Stomach (tissue), 9 donors: ENCODE measurements around the gene SCG3. TPM values are rescaled to one million over a fixed set of nuclear protein-coding genes. Genes with fewer than 3 reads are reported as not detected.
"Not testable (repeated sequence)": the region's sequence is repeated elsewhere in the genome, so short reads cannot be mapped to it uniquely, and the experiment has no call there.

ENCODE experiments used
- DNase-seq, 2 donors: peaks; one replicate each; pipeline versions ENCODE4 v3.0.0 to v3.0.0-alpha.2; 2013 to 2019
- H3K27ac ChIP-seq, 5 donors: fragments of 200-600 bp in 4 of 5; sonication (generic) in 4 of 5; one replicate each; pipeline ENCODE4 v1.5.1; 2013 to 2019; ENCODE audit warnings: mild to moderate bottlenecking in 1 of 5, moderate library complexity in 1 of 5
- H3K27me3 ChIP-seq, 3 donors: fragments of 200-600 bp; sonication (generic); one replicate each; pipeline ENCODE4 v1.5.1; 2017 to 2019; ENCODE audit warnings: mixed run types in 1 of 3
- H3K36me3 ChIP-seq, 4 donors: fragments of 200-600 bp; sonication (generic); 1 replicate in 3 of 4; 2 replicates in 1 of 4; pipeline ENCODE4 v1.5.1; 2016 to 2019
- H3K4me1 ChIP-seq, 4 donors: fragments of 200-600 bp; sonication (generic); one replicate each; pipeline ENCODE4 v1.5.1; 2016 to 2019
- H3K4me3 ChIP-seq, 4 donors: fragments of 200-600 bp; sonication (generic) in 3 of 4; one replicate each; pipeline ENCODE4 v1.5.1; 2016 to 2019; ENCODE audit warnings: mild to moderate bottlenecking in 1 of 4
- H3K9me3 ChIP-seq, 4 donors: fragments of 200-600 bp; sonication (generic); one replicate each; pipeline ENCODE4 v1.5.1; 2016 to 2019
- EP300 ChIP-seq: sonication (generic); formaldehyde crosslinking; IDR thresholded peaks from one replicate; pipeline ENCODE4 v1.6.1; 2017; ENCODE audit warnings: antibody characterized with exemption
- POLR2A ChIP-seq, 4 donors: fragments of 450-650 bp; IDR thresholded peaks; one replicate each; pipeline ENCODE4 v1.6.1; 2016; ENCODE audit warnings: antibody characterized with exemption in 4 of 4, control low read depth in 2 of 4, mild to moderate bottlenecking in 1 of 4, moderate library complexity in 1 of 4
- POLR2AphosphoS5 ChIP-seq, 3 donors: sonication (generic); formaldehyde crosslinking; IDR thresholded peaks; one replicate each; pipeline ENCODE4 v1.6.1; 2016; ENCODE audit warnings: antibody characterized with exemption in 3 of 3
- WGBS, 5 donors: extraction: QIAGEN DNeasy Blood & Tissue Kit in 3 of 5; methylation state at CpG; one replicate each; pipeline versions ENCODE4 v1.1.5 to v1.1.7; 2013 to 2018; 5-methylcytosine and 5-hydroxymethylcytosine counted together
- intact Hi-C: fragments of 100-400 bp; cut with DNase I; formaldehyde crosslinking; loops from one replicate; pipeline ENCODE4 v1.15.1; 2023; ENCODE audit warnings: low total_unique reads
- polyA plus RNA-seq, 3 donors: library from polyadenylated mRNA; stranded (reverse); fragments of 200-250 nt; gene quantifications; one replicate each; pipeline ENCODE4 v1.2.3, GENCODE V29; 2013
- total RNA-seq, 5 donors: library from RNA; depleted of rRNA; stranded (reverse); fragments of >200 nt; gene quantifications; one replicate each; pipeline versions ENCODE4 v1.1.0 to v1.2.3, GENCODE V29; 2014 to 2016
- TF ChIP-seq, protein P1 (sequence below), 7 experiments: fragments of 450-650 bp in 4 of 7; fragments of 200-600 bp in 3 of 7; sonication (generic) in 3 of 7; IDR thresholded peaks; one replicate each; pipeline ENCODE4 v1.5.1; 2016 to 2019; ENCODE audit warnings: antibody characterized with exemption in 7 of 7, control low read depth in 2 of 7, mild to moderate bottlenecking in 1 of 7
- donor health status: healthy with polysubstance abuse.
- donor health status: Bipolar disorder and iron deficiency.
- donor health status: healthy.

Gene SCG3
- total and polyA plus RNA-seq, 8 donors: 0.31 to 2.4 (median 0.88) TPM; not detected in 3

- intact Hi-C loops: loop anchor here (5.0 kb wide), 1 partner anchor 120 kb away; no protein-coding TSS in a partner anchor
These were observed 29.1 kb upstream of the SCG3 start for GRCh38 chr15:51652084-51652668.

GRCh38 chr15:51655401-51656057 lies 25.8 kb upstream of the SCG3 start:
- DNase-seq, H3K27me3 ChIP-seq, H3K36me3 ChIP-seq, H3K4me3 ChIP-seq, H3K9me3 ChIP-seq, H3K4me1 ChIP-seq, H3K27ac ChIP-seq, intact Hi-C loops: not testable (repeated sequence)
- 92 to 94% (median 94%) methylated on average over 24 of the region's 24 CpGs for WGBS, 5 donors

More at GRCh38 chr15:51652084-51652668, 29.1 kb upstream of the SCG3 start:
- DNase-seq: no peak
- no peak for TF ChIP-seq POLR2AphosphoS5 (IDR thresholded peaks at IDR 0.05)
- no peaks in the 10 kb centered on the region for H3K36me3 ChIP-seq
- 82 to 93% (median 92%) methylated on average over 5 of the region's 5 CpGs for WGBS, 5 donors
- H3K27me3 ChIP-seq: no peaks in the 10 kb centered on the region
- H3K9me3 ChIP-seq: no peaks in the 10 kb centered on the region
- H3K4me1 ChIP-seq: peaks cover 0 to 7% (median 0%) of the 10 kb centered on the region in 4 donors
- H3K27ac ChIP-seq: no peak overlapping the region
- H3K4me3 ChIP-seq: no peak overlapping the region

GRCh38 chr15:51658664-51659063 lies 22.6 kb upstream of the SCG3 start:
- intact Hi-C loops: no loop called here
- no peaks in the 10 kb centered on the region for H3K9me3 ChIP-seq
- WGBS, 5 donors: 75 to 87% (median 82%) methylated on average over 3 of the region's 3 CpGs
- no peaks in the 10 kb centered on the region for H3K4me1 ChIP-seq
- no peak overlapping the region for H3K27ac ChIP-seq
- H3K36me3 ChIP-seq: no peaks in the 10 kb centered on the region
- no peak for DNase-seq
- TF ChIP-seq EP300 (no peak), POLR2A (IDR thresholded peaks at IDR 0.05) (no peak), POLR2AphosphoS5 (IDR thresholded peaks at IDR 0.05) (no peak)
- TF ChIP-seq, protein P1, sequence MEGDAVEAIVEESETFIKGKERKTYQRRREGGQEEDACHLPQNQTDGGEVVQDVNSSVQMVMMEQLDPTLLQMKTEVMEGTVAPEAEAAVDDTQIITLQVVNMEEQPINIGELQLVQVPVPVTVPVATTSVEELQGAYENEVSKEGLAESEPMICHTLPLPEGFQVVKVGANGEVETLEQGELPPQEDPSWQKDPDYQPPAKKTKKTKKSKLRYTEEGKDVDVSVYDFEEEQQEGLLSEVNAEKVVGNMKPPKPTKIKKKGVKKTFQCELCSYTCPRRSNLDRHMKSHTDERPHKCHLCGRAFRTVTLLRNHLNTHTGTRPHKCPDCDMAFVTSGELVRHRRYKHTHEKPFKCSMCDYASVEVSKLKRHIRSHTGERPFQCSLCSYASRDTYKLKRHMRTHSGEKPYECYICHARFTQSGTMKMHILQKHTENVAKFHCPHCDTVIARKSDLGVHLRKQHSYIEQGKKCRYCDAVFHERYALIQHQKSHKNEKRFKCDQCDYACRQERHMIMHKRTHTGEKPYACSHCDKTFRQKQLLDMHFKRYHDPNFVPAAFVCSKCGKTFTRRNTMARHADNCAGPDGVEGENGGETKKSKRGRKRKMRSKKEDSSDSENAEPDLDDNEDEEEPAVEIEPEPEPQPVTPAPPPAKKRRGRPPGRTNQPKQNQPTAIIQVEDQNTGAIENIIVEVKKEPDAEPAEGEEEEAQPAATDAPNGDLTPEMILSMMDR (IDR thresholded peaks at IDR 0.05): no peak
- H3K4me3 ChIP-seq: no peak overlapping the region
- no peaks in the 10 kb centered on the region for H3K27me3 ChIP-seq

GRCh38 chr15:51661072-51661471 lies 20.2 kb upstream of the SCG3 start:
- no peak for TF ChIP-seq POLR2A (IDR thresholded peaks at IDR 0.05)
- no peak for TF ChIP-seq POLR2AphosphoS5 (IDR thresholded peaks at IDR 0.05)
- no peak for TF ChIP-seq EP300
- TF ChIP-seq, protein P1 (IDR thresholded peaks at IDR 0.05): no peak
- H3K9me3 ChIP-seq: no peaks in the 10 kb centered on the region
- no peaks in the 10 kb centered on the region for H3K36me3 ChIP-seq
- H3K4me1 ChIP-seq: no peaks in the 10 kb centered on the region
- DNase-seq: no peak
- H3K27me3 ChIP-seq: no peaks in the 10 kb centered on the region
- WGBS, 5 donors: 81 to 87% (median 84%) methylated on average over 2 of the region's 2 CpGs
- no peak overlapping the region for H3K4me3 ChIP-seq
- intact Hi-C loops: no loop called here
- H3K27ac ChIP-seq: no peak overlapping the region

DNA sequence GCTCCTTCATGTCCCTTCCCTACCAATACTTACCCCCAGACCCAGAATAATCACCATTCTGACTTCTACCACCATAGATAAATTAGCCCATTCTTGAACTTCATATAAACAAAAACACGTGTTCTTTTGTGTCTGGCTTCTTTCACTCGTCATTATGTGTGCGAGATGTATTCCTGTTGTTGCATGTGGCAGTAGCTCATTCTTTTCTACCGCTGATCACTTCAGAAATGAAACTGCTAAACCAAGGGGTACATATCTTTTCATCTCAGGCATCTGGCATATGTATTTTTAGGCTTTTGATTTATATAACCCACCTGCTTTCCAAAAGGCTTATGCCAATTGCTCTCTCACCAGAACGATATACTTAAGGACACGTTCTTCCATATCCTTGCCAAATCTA lies 13.8 kb upstream of the SCG3 start:
- intact Hi-C loops: no loop called here
- no peaks in the 10 kb centered on the region for H3K27me3 ChIP-seq
- no peak overlapping the region for H3K4me3 ChIP-seq
- H3K36me3 ChIP-seq: no peaks in the 10 kb centered on the region
- TF ChIP-seq, protein P1 (IDR thresholded peaks at IDR 0.05): no peak
- TF ChIP-seq POLR2A (IDR thresholded peaks at IDR 0.05): no peak
- no peak for TF ChIP-seq POLR2AphosphoS5 (IDR thresholded peaks at IDR 0.05)
- no peak for TF ChIP-seq EP300
- H3K27ac ChIP-seq: no peak overlapping the region
- no peaks in the 10 kb centered on the region for H3K9me3 ChIP-seq
- 61 to 69% (median 67%) methylated on average over 6 of the region's 6 CpGs for WGBS, 5 donors
- DNase-seq: no peak
- no peaks in the 10 kb centered on the region for H3K4me1 ChIP-seq
